ENCODE measurements around the gene HNRNPAB.

HNRNPAB gene

GRCh38 chr5:178204182-178204934, at the start of gene HNRNPAB:
Gene HNRNPAB (plus strand): TSS chr5:178204533. CDS start chr5:178204838, 305 bp downstream.
- peak; percentile 92 for DNase-seq

- no peak for DNase-seq
These were observed 49.3 kb upstream of the HNRNPAB start for GRCh38 chr5:178155065-178155464.

DNA sequence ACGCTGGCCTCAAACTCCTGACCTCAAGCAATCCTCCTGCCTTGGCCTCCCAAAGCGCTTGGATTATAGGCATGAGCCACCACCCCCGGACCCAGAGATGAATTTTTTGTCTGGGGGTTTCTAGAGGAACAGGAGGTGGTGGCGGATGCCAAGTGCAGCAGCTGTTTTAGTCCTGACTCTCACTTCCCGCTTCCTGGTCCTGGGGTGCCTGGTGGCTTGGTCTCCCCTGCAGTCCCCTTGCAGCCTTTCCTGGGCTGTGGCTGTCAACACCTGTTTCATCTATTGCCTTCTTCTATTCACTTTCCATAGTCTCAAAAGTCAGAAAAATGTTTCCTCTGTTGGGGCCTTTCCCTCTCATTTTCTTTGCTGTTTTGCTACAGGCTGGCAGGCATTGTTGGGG, 44.2 kb upstream of the HNRNPAB start:
- no peak for DNase-seq

DNA sequence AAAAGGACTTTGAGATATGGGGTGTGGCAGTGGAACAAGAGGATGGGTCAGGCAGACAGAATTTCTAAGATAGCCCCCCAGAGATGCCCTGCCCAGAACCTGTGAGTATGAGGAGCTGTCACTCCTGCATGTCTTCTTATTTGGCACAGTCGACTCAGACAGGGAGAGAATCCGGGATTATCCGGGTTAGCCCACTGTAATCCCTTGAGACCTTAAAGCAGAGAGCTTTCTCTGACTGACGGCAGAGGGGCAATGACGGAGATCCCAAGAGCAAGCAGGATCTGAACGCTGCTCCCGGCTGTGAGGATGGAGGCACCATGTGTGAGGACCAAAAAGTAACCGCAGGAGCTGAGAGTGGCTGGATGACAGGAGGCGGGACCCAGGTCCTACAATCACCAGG, 41.9 kb upstream of the HNRNPAB start:
- DNase-seq = no peak

DNA sequence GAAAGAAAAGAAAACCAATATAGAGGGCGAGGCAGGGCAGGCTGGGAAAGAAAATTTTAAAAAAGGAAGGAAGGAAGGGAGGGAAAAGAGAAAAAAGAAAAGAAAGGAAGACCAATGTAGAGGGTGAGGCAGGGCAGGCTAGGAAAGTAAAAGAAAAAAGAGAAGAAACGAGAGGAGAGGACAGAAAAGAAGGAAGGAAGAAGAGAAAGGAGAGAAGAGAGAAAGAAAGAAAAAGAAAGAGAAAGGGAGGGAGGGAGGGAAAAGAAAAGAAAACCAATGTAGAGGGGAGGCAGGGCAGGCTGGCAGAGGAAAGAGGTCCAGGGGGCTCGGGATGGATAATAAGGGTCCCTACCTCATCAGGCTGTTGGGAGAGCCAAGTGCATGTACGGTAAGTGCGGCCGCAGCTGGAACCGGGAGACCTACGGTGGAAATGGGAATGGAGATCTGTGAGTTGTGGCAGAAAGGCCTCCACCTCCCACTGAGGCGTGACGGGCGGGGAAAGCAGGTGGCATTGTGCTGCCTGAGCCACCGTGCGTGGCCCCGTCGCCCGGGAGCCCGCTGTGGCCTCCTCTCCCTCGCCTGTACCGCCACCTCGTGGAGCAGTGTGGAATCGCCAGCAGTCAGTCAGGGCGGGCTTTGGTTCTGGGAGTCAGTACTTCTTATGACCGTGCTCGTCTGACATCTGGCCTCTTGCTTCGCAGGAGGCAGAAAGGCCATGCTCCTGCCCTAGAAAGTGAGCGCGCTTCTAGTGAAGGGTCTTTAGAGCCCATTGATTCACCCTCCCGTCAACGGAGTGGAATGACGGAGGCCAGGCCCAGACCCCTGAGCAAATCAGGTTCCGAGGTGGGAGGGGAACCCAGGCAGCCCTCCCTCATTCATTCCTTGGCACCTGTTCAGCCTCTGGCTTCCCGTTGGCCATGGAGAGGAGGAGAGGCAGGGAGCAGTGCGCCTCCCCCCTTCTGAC, 40.3 kb upstream of the HNRNPAB start:
- DNase-seq = peak; percentile 85

- no peak for DNase-seq
These were observed 38.8 kb upstream of the HNRNPAB start for GRCh38 chr5:178165581-178165980.

- DNase-seq = no peak
These were observed 33.9 kb upstream of the HNRNPAB start for GRCh38 chr5:178170455-178170854.

GRCh38 chr5:178174456-178174855, 29.9 kb upstream of the HNRNPAB start:
- no peak for DNase-seq

- DNase-seq = no peak
These were observed 27.5 kb upstream of the HNRNPAB start for GRCh38 chr5:178176791-178177190.

- DNase-seq = no peak
These were observed 26.8 kb upstream of the HNRNPAB start for GRCh38 chr5:178177569-178177968.

- no peak for DNase-seq
These were observed 24.0 kb upstream of the HNRNPAB start for GRCh38 chr5:178180141-178180863.

DNA sequence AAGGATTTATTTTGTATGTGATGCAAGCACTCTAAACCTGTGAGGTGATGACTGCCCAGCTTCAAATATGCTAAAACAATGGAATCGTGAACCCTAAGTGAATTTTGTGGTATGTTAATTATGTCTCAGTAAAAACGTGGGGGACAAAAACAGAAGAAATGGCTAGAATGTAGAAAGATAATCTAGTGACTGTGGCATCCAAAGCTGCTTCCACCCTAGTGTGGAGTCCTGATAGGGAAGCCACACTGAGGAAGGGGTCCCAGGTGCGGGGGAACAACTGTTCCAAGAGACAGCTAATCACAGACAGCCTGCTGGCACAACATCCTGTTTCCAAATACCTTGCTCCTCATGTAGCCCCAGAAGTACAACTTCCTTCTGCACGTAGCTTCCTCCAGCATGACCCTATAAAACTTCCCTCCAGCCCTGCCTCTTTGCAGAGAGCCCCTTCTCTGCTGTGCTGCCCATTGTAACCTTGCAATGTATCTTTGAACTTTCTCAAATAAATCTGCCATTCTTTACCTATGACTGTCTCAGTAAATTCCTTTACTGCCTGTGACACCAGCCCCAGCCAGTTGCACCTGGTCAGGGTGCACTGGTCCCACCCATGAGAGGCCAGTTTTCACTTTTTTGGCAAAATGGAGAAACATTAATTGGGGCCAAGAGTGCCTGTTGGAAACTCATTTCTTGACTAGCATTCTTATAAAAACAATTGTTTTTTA, 22.0 kb upstream of the HNRNPAB start:
- no peak for DNase-seq

DNA sequence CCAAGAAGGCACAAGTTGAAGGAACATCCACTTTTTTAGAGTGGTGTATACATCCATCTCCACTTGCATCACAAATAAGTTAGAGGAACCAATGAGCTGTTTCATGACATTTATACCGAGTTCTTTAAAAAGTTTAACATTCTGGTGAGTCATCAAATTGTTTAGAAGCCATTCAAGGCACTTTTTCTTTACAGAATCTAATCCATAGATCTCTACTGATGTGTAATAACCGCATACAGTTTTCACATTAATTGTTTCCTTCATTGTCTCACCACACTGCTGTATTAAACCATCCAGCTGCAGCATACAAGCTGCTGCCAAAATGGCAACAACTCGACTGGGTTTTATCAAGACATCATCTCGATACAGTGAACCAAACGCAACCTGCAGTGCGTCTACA, 17.9 kb upstream of the HNRNPAB start:
- no peak for DNase-seq

- DNase-seq = no peak
These were observed 17.3 kb upstream of the HNRNPAB start, which contains the start of gene GMCL2 for GRCh38 chr5:178187014-178187413. Gene GMCL2 (minus strand): TSS chr5:178187371. CDS start chr5:178187299, 72 bp downstream.

DNA sequence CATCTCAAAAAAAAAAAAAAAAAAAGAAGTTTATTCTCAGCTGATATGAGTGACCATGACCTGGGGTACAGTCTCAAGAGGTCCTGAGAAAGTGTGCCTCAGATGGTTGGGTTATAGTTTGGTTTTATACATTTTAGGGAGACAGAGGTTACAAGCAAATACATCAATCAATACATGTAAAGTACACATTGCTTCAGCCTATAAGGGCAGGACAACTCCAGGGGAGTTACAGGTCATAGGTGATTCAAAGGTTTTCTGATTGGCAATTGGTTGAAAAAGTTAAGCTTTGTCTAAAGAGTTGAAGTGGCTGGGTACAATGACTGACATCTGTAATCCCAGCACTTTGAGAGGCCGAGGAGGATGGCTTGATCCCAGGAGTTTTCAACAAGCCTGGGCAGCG, 14.9 kb upstream of the HNRNPAB start:
- DNase-seq = no peak

- DNase-seq = no peak
These were observed 12.7 kb upstream of the HNRNPAB start for GRCh38 chr5:178191661-178192060.

GRCh38 chr5:178192244-178192643, 12.1 kb upstream of the HNRNPAB start:
- DNase-seq = no peak

GRCh38 chr5:178192787-178193186, 11.5 kb upstream of the HNRNPAB start:
- DNase-seq = no peak

DNA sequence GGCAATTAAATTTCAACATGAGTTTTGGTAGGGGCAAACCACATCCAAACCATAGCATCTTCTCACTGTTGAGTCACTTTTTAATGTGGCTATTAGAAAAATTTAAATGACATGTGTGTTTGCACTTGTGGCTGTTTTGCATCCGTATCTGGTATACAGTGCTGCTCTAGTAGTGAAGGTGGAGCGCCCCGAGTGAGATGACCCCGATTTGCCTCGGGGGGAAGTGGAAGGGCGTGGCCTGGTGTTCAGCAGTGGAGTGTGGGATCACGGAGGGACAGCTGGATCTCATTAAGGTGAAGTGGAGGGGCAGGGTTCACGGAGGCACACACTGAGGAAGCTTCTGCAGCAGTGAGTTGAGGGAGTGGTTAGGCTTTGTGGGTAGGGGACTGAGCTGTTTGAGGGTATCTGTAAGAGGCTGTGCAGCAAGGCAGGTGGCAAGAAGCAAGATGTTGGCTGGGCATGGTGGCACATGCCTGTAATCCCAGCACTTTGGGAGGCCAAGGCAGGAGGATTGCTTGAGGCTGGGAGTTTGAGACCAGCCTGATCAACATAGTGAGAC, 11.0 kb upstream of the HNRNPAB start:
- DNase-seq = no peak

GRCh38 chr5:178194026-178194425, 10.3 kb upstream of the HNRNPAB start:
- no peak for DNase-seq

DNA sequence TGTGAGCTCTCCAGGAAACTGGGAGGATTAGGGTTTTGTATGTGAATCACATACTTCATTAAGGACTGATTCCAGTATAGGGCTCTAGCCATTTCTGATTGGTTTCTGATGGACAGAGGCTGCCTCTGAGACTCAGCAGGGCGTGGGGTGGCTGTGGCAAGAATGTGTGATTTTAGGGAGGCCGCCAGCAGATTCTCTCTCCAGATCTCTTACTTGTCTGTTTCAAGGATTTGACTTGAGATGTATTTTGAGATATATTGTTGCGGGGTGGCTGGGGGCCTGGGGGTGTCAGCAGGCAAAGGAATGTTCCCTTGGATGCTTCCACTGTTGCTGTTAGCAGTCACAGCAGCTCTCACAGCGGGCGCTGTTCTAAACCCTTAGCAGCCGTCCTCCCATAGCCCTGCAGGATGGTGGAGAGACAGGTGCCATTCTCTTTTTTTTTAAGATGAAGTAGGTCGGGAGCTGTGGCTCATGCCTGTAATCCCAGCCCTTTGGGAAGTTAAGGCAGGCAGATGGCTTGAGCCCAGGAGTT, 8.0 kb upstream of the HNRNPAB start:
- DNase-seq = no peak

DNA sequence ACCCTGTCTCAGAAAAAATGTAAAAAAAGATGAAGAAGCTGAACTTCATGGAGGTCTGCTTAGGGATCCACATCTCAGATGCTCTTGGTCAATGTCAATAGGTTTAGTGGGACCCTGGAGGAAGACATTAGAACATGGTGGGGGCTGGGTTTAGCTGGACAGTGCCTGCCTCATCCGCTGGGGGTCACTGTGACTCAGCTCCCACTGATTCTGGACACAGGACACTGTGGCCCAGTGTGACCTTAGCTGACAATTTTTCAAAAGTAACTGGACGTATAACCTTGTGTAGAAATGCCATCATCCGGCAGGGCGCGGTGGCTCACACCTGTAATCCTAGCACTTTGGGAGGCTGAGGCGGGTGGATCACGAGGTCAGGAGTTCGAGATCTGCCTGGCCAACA, 7.3 kb upstream of the HNRNPAB start:
- DNase-seq = no peak
